Measurements from ENCODE around the gene TCF7L1. TPM values are rescaled to one million over a fixed set of nuclear protein-coding genes. Genes with fewer than 3 reads are reported as not detected.
A peak's percentile ranks its signal among the peaks of the same experiment; 100 is the strongest.

The TCF7L1 gene
- total RNA-seq, 4 donors from 2014 or later: 0.55 to 3.0 (median 1.8) TPM

- peaks cover 36% of the 10 kb centered on the region for H3K4me1 ChIP-seq
- H3K27me3 ChIP-seq: peaks cover 17% of the 10 kb centered on the region
- H3K27ac ChIP-seq: no peak overlapping the region
- no peak for DNase-seq (ENCODE audit: low spot score in 2 of 2)
- 51% methylated on average over 2 of the region's 2 CpGs for WGBS
- no peak overlapping the region for H3K4me3 ChIP-seq
- TF ChIP-seq EP300 (IDR thresholded peaks at IDR 0.05) (no peak), CTCF (IDR thresholded peaks at IDR 0.05) (no peak), POLR2A (IDR thresholded peaks at IDR 0.05) (no peak), POLR2AphosphoS5 (IDR thresholded peaks at IDR 0.05) (no peak)
- H3K9me3 ChIP-seq: no peaks in the 10 kb centered on the region
- no peaks in the 10 kb centered on the region for H3K36me3 ChIP-seq
Observed at GRCh38 chr2:85130407-85130806, 2.8 kb upstream of the TCF7L1 start.

GRCh38 chr2:85131116-85131515, 2.1 kb upstream of the TCF7L1 start:
- Histone ChIP-seq H3K27ac (no peak overlapping the region), H3K9me3 (no peaks in the 10 kb centered on the region), H3K4me1 (peaks cover 37% of the 10 kb centered on the region), H3K4me3 (no peak overlapping the region), H3K36me3 (no peaks in the 10 kb centered on the region), H3K27me3 (peaks cover 17% of the 10 kb centered on the region)
- 50% methylated on average over 7 of the region's 7 CpGs for WGBS
- TF ChIP-seq CTCF (IDR thresholded peaks at IDR 0.05) (peak; percentile 19 to 20), POLR2AphosphoS5 (IDR thresholded peaks at IDR 0.05) (no peak)
- DNase-seq (ENCODE audit: low spot score in 2 of 2): no peak

- peaks cover 41% of the 10 kb centered on the region for H3K4me1 ChIP-seq
- no peaks in the 10 kb centered on the region for H3K36me3 ChIP-seq
- H3K27ac ChIP-seq: peak overlapping the region; percentile 36
- TF ChIP-seq POLR2A (IDR thresholded peaks at IDR 0.05) (no peak), CTCF (IDR thresholded peaks at IDR 0.05) (no peak)
- WGBS: 28% methylated on average over 14 of the region's 14 CpGs
- H3K27me3 ChIP-seq: peaks cover 17% of the 10 kb centered on the region
- no peaks in the 10 kb centered on the region for H3K9me3 ChIP-seq
- peak overlapping the region; percentile 72 for H3K4me3 ChIP-seq
- DNase-seq (ENCODE audit: low spot score in 2 of 2): no peak
Observed at GRCh38 chr2:85132397-85132796, 795 bp upstream of the TCF7L1 start.

- TF ChIP-seq POLR2AphosphoS5 (IDR thresholded peaks at IDR 0.05): no peak
- TF ChIP-seq POLR2A (IDR thresholded peaks at IDR 0.05): no peak
- no peak for TF ChIP-seq EP300 (IDR thresholded peaks at IDR 0.05)
- no peak for TF ChIP-seq CTCF (IDR thresholded peaks at IDR 0.05)
- DNase-seq (ENCODE audit: low spot score in 2 of 2): peak; percentile 74 to 81
- WGBS: no CpG with 5 or more reads among the region's 57 CpGs
- Histone ChIP-seq H3K36me3 (no peaks in the 10 kb centered on the region), H3K4me3 (peak overlapping the region; percentile 72), H3K9me3 (no peaks in the 10 kb centered on the region), H3K4me1 (peaks cover 44% of the 10 kb centered on the region), H3K27me3 (peaks cover 17% of the 10 kb centered on the region), H3K27ac (peak overlapping the region; percentile 80)
Observed at GRCh38 chr2:85133751-85134254, 611 bp downstream of the TCF7L1 start.

- peak overlapping the region; percentile 72 for H3K4me3 ChIP-seq
- H3K36me3 ChIP-seq: no peaks in the 10 kb centered on the region
- WGBS: 27% methylated on average over 16 of the region's 45 CpGs
- TF ChIP-seq CTCF (IDR thresholded peaks at IDR 0.05) (no peak), POLR2AphosphoS5 (IDR thresholded peaks at IDR 0.05) (no peak), EP300 (IDR thresholded peaks at IDR 0.05) (no peak), POLR2A (IDR thresholded peaks at IDR 0.05) (no peak)
- H3K27ac ChIP-seq: peak overlapping the region; percentile 80
- peak in 1 of 2 donors; percentile 65 for DNase-seq (ENCODE audit: low spot score in 2 of 2)
- H3K4me1 ChIP-seq: peaks cover 44% of the 10 kb centered on the region
- peaks cover 17% of the 10 kb centered on the region for H3K27me3 ChIP-seq
- no peaks in the 10 kb centered on the region for H3K9me3 ChIP-seq
Observed at GRCh38 chr2:85134255-85134895, 1.2 kb downstream of the TCF7L1 start.

Data from suprapubic skin (tissue), 4 donors.